ENCODE results near the gene RLF.

Gene RLF, protein sequence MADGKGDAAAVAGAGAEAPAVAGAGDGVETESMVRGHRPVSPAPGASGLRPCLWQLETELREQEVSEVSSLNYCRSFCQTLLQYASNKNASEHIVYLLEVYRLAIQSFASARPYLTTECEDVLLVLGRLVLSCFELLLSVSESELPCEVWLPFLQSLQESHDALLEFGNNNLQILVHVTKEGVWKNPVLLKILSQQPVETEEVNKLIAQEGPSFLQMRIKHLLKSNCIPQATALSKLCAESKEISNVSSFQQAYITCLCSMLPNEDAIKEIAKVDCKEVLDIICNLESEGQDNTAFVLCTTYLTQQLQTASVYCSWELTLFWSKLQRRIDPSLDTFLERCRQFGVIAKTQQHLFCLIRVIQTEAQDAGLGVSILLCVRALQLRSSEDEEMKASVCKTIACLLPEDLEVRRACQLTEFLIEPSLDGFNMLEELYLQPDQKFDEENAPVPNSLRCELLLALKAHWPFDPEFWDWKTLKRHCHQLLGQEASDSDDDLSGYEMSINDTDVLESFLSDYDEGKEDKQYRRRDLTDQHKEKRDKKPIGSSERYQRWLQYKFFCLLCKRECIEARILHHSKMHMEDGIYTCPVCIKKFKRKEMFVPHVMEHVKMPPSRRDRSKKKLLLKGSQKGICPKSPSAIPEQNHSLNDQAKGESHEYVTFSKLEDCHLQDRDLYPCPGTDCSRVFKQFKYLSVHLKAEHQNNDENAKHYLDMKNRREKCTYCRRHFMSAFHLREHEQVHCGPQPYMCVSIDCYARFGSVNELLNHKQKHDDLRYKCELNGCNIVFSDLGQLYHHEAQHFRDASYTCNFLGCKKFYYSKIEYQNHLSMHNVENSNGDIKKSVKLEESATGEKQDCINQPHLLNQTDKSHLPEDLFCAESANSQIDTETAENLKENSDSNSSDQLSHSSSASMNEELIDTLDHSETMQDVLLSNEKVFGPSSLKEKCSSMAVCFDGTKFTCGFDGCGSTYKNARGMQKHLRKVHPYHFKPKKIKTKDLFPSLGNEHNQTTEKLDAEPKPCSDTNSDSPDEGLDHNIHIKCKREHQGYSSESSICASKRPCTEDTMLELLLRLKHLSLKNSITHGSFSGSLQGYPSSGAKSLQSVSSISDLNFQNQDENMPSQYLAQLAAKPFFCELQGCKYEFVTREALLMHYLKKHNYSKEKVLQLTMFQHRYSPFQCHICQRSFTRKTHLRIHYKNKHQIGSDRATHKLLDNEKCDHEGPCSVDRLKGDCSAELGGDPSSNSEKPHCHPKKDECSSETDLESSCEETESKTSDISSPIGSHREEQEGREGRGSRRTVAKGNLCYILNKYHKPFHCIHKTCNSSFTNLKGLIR (N-terminal part only)

DNA sequence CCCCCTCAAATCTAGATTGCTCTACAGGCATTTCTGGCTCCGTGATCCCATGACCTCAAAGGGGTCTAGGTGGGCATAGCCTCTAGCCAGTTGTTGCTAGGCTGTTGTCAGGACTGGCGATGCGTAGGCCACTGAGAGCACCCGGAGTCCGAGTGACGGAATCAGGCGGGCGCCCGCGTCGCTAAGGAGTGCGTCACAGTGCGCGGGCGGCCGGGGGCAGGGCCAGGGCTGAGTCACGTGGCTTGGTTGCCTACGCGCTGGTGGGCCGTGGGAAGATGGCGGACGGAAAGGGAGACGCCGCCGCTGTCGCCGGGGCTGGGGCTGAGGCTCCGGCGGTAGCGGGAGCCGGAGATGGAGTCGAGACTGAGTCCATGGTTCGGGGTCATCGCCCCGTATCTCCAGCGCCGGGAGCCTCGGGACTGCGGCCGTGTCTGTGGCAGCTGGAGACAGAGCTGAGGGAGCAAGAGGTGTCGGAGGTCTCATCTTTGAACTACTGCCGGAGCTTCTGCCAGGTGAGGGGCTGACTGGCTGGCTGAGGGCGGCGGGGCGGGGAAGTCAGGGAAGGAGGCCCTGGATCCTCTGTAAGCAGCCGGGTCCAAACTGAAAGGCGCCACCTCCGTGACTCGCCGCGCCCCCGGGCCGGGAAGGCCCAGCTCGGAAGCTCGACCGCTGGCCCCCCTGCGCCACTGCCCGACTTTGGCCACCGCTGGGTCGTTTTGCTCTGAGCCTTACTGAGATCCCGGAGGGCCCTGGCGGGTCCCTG lies at the start of gene RLF:
Gene RLF, plus strand, starts transcription at position 263 of the 763 bp plus-strand sequence. Its CDS starts 13 bp downstream, at position 276.
- peak; percentile 95 for DNase-seq

DNA sequence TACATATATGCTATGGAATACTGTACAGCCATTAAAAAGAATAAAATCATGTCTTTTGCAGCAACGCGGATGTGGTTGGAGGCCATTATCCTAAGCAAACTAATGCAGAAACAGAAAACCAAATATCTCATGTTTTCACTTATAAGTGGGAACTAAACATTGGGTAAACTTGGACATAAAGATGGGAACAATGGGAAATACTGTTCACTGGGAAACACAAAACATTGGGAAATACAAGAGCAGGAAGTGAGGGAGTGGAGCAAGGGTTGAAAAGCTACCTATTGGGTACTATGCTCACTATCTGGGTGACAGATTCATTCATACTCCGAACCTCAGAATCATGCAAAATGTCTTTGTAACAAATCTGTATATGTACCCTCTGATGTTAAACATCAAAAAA lies 46.8 kb upstream of the RLF start:
- DNase-seq, result no peak

DNA sequence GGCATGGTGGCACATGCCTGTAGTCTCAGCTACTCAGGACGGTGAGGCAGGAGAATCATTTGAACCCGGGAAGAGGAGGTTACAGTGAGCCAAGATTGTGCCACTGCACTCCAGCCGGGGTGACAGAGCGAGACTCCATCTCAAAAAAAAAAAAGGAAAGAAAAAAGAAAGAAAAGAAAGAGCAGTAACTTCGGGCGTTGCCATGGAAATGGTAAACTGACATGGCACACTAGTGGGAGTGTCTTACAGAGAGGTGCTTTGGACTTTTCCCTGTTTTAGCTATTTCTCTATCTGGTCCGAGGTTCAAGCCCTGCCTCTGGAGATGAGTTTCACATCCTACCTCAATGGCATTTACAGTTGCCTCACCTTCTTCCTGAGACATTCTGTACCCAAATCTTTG lies 41.1 kb upstream of the RLF start:
- DNase-seq, result no peak

DNA sequence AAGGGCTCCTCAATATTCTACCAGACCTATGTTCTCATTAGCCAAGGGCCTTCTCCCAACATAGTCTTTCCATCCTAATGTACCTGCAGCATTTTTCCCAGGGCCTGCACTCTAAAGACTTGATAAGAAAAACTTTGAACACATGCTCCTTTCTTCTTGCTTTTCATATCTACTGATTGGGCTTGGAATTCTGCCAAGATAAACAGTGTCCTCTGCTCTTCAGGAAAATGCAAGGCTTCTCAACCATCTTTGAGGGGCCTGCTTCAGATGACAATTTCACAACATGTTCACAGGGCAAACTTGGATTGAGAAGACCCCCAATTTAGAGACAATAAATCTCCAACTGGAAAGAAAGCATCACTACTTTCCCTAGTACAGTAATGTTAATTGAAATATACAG lies 38.3 kb upstream of the RLF start:
- DNase-seq, result no peak

DNA sequence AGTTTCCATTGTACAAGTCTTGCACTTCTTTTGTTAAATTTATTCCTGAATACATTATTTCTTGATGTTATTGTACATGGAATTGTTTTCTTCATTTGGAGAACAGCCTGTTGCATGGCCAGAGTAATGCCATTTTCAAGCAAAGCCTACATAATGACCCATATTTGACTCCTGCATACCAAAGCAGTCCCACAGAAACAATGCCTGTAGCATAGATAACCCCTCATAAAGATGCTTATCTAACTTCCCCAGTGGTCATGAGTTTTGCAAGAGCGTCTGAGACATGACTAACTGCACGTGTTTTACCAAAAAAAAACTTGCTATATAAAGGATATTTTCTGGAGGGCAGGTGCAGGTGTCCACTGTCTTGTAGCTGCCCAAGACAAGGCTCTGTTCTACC lies 30.3 kb upstream of the RLF start:
- no peak for DNase-seq

DNA sequence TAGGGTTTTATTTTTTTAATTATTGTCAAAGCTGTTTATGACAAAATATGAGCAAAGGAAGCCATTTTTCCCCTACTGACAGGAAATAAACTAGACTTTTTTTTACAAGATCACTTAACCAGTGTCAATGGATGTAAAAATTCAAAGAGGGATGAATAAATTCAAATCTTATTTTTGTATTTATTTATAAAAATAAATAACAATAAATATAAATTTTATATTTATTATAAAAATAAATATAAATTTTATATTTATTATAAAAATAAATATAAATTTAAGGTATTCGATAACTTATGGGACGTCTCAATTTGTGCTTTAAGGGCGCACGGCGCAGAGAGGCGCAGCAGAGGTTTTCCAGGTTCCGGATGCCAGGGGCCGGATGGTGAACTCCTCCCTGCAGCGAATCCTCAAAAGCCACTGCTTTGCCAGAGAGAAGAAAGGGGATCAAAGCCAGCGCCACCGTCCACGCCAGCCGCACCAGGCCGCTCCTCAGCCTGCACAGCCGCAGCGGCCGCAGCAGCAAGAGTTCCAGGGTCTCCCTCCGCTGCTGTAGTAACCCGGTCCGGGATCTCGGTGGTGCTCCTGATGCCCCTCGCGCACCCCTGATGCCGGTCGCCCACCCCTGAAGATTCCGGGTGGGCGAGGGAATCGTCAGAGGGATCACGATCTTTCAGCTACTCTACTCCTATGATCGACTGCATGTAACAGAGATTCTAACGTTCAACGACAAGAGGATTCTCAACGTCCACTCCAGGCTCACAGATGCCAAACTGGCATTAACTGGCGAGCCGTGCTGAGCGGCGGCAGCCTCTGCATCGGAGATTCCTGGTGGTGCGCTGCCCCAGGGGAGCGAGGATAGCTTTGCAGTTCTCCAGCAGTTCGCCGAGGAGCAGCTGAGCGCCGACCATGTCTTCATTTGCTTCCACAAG lies 28.5 kb upstream of the RLF start:
- no peak for DNase-seq

DNA sequence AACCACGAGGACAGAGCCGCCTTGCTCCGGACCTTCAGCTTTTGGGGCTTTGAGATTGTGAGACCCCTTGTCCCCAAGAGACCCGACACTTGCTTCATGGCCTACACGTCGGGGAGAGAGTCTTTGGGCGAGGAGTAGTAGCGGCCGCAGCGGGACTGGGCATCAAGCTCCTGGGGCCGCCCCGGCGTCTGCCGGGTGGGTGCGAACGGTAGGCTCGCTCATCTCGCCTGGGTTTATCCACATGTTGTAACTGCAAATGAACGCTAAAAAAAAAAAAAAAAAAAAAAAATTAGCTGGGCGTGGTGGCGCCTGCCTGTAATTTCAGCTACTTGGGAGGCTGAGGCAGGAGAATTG lies 27.9 kb upstream of the RLF start:
- no peak for DNase-seq

DNA sequence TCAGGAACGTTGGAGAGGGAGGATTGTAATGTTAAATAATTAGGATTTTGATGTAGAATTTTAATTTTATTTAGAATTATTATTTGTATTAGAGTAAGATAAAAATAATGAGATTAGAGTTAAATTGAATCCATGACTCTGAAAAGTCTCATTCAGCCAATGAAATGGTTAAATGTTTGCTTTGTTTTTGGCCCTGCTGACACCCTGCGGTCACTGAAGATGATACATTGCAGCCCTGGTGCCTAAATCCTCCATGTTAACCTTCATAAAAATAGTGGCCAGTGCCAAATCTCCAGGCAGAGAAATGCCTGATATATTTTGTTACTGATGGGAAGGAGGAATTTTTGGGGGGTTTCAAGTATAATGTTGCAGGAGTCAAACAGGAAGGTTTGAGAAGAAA lies 27.3 kb upstream of the RLF start:
- DNase-seq, result no peak

DNA sequence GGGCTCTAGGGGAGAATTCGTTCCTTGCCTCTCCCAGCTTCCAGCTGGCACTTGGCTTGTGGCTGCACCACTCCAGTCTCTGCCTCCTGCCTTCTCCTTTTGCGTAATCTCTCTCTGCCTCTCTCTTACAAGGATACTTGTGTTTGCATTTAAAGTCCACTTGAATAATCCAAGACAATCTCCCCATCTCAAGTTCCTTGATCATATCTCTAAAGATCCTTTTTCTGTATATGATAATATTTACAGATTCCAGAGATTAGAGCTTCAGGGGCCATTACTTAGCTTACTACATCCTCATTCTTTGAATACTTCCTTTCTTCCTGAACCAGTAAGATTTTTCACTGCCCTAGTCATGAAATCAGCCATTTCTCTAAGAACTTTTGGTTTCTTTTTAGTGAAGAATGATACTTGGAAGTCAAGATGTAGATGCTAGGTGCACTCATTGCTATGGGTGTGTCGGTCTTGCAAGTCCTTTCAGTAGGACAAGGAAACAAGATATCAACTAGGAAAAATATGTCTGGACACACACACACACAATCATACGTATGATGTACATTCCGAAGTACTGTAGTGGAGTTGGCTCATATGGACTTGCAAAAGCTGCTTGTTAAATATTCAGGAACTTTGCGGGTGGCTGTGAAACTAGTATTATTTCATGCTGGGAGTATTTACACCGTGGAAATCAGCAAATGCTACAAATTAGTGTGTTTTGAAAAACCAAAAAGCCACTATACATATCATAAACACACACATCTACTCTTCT lies 20.8 kb upstream of the RLF start:
- no peak for DNase-seq

DNA sequence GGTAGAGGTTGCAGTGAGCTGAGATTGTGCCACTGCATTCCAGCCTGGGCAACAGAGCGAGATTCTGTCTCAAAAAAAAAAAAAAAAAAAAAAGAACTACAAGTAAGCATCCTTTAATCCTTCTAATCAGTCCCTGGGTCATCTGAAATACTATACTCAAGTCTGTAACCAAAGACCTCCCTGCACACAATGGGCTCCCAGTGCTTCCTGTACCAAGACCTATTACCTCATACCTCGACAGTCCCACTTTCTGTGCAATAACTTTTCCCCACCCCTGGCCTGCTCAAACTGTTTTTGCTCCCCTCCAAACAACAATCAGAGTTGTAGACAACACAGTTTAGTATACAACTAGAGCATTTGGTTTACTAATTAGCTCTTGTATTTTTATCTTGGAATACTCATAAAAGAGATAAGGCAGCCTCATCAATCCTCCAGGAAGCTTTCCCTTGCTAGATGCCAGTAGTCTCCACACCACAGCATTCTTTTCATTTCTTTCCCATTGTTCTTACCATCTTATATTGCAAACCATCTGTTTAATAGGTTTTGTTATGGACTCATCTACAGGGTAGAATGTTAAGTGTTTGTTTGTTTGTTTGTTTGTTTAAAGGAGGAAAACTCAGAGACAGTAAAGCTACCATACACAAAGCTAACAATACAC lies 19.2 kb upstream of the RLF start:
- no peak for DNase-seq

DNA sequence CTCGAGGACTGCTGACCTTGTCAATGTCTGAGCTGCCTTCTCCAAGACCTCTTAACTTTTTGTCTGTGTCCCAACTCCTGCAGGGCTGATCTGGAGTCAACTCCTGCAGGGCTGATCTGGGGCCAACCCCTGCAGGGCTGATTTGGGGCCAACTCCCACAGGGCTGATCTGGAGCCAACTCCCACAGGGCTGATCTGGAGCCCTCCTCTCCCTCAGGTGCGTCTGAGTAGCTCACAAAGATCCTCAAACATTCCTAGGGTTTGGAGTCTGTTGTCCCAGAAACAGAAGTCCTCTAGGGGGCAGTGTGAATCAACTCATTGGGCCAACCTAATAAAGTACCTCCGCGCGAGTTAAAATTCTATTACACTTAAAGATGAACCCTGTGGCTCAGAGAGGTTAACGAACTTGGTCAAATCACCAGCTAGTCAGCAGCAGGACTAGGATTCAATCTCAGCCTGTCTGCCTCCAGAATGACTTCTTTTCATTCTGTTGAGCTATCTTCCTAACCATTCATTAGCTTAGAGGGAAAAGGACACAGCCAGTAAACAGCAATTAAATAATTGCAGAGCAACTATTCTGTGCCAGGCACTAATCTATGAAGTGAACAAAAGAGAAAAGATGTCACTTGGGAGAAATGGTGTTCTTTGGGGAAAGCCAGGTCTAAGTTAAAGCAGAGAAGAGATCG lies 17.2 kb upstream of the RLF start:
- DNase-seq, result peak; percentile 32

DNA sequence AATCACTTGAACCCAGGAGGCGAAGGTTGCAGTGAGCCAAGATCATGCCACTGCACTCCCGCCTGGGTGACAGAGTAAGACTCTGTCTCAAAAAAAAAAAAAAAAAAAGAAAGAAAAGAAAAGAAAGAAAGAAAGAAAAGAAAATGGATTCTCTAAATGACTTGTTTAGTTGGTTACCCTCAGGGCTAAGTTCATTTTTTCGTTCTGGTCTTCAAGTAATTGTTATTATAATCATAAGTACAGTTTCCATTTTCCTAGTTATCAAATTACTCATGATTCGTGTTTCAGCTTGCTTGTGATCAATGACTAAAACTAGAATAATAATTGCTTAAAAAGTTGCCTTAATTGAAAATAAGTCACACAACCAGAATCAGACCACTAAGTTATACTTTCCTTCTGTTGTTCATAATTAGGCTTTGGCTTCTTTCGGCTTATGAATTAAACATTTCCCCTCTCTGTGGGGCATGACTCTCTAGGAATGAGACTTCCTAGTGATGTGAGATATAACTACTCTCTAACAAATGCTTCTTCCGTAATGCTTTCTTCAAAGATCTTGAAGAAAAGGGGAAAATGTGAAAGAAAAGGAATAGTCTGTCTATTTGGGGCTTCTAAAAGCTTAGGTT lies 9.6 kb upstream of the RLF start:
- DNase-seq, result no peak

DNA sequence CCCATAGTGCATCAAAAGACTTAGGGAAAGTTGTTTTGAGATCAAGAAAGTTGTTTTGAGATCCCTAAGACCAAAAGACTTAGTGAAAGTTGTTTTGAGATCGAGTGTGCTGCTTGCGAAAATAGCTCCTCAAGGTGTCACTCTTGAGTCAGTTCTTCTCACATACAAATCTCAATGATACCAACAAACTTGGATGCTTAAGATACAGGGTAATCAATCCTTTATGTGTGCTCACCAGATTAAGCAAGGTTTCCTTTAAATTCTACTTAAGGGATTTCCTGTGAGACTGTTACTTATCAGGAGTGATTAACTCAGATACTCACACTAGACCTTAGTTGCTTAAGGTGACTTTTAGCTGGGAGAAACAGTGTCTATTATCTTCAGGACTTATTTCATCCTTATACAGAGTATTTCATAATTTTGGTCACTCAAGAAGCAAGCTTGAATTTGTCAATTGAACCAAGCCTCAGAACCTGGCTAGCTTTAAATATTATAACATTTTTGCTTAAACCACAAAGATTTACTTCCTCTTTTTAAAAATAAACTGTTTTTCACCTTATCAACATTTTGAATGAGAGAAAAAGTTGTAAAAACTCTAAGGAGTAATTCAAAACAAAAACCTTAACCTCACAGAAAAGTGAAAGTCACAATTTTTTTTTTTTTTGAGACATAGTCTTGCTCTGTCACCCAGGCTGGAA lies 8.0 kb upstream of the RLF start:
- DNase-seq, result no peak

DNA sequence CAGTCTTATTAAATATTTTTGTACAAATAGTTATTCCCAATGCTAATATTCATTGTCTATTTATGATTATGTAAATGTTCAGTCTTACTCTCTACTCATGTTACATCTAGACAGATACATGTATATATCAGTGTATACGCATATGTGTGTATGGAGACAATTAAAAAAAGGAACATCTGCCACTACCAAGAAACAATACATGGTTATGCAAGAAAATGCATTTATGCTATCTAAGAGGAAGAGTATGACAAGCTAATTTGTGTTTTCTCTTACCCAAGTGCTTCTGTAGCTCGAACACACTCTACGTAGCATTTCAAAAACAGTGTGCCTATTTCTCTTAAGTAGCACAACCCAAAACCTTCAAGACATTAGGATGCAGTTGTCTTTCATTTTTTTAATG lies 6.1 kb upstream of the RLF start:
- DNase-seq, result no peak

DNA sequence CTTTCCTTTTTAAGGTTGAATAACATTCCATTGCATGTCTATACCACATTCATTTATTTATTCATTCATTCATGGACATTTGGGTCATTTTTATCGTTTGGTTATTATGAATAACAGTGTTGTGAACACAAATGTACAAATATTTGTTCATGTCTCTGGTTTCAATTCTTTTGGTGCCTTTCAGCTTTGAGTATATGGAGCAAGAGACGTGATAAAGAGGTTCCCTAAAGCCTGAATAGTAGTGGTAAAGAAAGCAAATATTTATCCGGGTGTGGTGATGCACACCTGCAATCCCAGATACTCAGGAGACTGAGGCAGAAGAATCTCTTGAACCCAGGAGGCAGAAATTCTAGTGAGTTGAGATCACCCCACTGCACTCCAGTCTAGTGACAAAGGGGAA lies 5.3 kb upstream of the RLF start:
- no peak for DNase-seq

DNA sequence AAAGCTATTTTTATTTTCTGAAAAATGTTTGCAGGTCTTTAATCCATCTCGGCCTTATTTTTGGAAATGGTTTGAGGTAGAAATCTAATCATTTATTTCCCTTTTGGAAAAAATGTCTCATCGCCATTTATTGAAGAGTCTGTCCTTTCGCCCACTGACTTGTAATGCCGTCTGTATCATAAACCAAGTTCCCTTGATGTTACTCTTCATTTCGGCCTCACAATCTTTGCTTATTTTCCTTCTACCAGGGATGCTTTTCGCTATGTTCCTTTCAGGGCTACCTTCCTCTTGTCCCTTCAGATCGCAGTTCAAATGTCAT lies 422 bp upstream of the RLF start:
- no peak for DNase-seq

DNA sequence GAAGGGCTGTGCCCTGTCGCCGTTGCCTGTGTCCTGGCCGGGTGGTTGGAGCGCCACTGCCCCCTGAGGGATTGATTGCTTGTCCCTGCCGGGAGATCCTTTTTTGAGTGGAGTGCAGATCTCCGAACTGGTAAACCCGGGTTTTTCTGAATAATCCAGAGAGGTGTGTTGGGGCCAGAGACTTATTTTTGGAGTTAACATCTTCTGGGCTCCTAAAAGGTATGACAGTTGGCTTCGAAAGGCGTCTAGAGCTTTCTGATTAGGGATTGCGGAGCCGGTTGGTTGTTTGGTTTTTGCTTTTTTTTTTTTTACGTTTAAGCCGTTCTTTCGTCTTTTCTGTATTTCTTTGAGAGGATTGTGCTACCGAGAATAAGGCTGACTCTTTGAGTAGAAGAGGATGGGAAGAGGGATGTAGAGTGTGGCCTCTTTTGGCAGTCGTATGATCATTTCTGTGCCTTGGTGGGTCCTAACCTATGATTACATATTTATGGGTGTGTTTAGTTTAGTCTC lies 756 bp downstream of the RLF start:
- DNase-seq, result no peak

DNA sequence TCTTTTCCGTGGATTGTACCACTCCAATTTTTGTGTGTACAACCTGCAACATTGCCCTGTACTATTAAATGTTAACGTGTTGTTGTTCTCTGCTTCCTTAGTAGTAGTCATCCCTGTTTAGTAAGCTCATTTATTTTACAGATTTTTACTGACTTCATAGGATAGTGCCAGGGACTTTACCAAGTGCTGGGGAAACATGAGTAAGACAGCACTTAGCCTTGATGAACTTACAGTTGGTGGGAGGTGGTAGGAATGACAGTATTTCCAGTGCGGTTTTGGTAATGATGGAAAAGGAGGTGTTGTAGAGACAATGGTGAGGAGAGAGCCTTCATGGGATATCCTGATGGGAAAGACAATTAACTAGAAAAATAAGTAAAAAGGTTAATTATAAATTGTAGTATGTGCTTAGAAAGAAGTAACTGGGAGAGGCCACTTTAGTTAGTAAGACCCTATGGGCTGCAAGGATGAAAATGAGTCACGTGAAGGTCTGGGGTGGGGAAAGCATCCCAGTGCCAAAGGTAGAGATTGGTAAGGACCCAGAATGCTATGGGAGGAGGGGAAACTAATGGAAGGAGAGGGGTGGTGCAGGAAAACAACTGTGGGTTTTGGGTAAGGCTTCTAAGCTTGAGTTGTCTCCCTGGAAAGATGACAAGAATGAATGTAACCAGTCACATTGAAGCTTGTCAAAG lies 1.7 kb downstream of the RLF start:
- DNase-seq, result no peak

Measured in stimulated activated CD4-positive, alpha-beta T cell treated with anti-CD3 and anti-CD28 coated beads, Interleukin-12 subunit alpha, Interleukin-12 subunit beta, amount 100 ng/mL, for 4 hours (primary cell).